Measurements from ENCODE around the gene TTYH3.

DNA sequence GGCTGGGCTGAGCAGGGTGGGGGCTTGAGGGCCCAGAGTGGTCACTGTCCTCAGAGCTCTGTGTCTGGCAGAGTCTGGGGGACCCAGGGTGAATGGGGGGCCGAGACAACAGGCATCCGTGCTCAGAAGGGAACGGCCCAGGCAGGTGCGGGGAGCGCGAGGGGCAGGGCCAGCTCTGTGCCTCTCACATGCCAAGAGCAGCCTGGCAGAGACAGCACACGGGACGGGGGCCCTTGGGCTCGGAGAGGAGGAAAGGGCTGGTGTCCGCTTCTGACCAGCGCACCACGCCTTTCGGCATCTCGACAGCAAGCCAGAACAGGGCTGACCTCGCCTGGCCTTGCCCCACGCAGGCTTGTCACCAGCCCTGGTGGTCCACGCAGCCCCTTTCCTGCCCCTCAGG, 69.6 kb downstream of the TTYH3 start:
- no peak for TF ChIP-seq JUN (CRISPR knock-in tag; IDR thresholded peaks at IDR 0.05)
- TF ChIP-seq, protein P1, sequence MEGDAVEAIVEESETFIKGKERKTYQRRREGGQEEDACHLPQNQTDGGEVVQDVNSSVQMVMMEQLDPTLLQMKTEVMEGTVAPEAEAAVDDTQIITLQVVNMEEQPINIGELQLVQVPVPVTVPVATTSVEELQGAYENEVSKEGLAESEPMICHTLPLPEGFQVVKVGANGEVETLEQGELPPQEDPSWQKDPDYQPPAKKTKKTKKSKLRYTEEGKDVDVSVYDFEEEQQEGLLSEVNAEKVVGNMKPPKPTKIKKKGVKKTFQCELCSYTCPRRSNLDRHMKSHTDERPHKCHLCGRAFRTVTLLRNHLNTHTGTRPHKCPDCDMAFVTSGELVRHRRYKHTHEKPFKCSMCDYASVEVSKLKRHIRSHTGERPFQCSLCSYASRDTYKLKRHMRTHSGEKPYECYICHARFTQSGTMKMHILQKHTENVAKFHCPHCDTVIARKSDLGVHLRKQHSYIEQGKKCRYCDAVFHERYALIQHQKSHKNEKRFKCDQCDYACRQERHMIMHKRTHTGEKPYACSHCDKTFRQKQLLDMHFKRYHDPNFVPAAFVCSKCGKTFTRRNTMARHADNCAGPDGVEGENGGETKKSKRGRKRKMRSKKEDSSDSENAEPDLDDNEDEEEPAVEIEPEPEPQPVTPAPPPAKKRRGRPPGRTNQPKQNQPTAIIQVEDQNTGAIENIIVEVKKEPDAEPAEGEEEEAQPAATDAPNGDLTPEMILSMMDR (IDR thresholded peaks at IDR 0.05) = no peak
- no peak for TF ChIP-seq ZNF671 (CRISPR knock-in tag; IDR thresholded peaks at IDR 0.05)
- no peak for TF ChIP-seq ETV6 (CRISPR knock-in tag; IDR thresholded peaks at IDR 0.05)
- no peak for TF ChIP-seq SMAD3 (CRISPR knock-in tag; IDR thresholded peaks at IDR 0.05; ENCODE audit: borderline replicate concordance)
- no peak for TF ChIP-seq ZMAT4 (CRISPR knock-in tag; IDR thresholded peaks at IDR 0.05)
